ENCODE results near the gene RFC2. TPM values are rescaled to one million over a fixed set of nuclear protein-coding genes. Genes with fewer than 3 reads are reported as not detected.

RFC2 gene
- total and polyA plus RNA-seq, 2 of the 8 experiments (the other 6 are each of a cell fraction or from before 2014, with no cell fraction given), result 52.9 to 85.4 TPM

- TF ChIP-seq CHD7 (IDR thresholded peaks at IDR 0.05; ENCODE audit: insufficient replicate concordance, low read length) (no peak), POLR2A (IDR thresholded peaks at IDR 0.05; ENCODE audit: control extremely low read depth in 1 of 2, low read depth in 2 of 2, low read length in 2 of 2) (no peak), NANOG (IDR thresholded peaks at IDR 0.05; ENCODE audit: insufficient read depth, low read depth, low read length, poor library complexity, severe bottlenecking) (no peak), POU5F1 (IDR thresholded peaks at IDR 0.05; ENCODE audit: low read depth, low read length) (no peak)
Observed at GRCh38 chr7:74290981-74291441, 36.8 kb upstream of the RFC2 start (continued).

Measured in H1 (cell line).